ENCODE results near the gene GMDS. TPM values are rescaled to one million over a fixed set of nuclear protein-coding genes. Genes with fewer than 3 reads are reported as not detected.

GMDS gene
- total RNA-seq, 1 experiment from 2014 or later = 27.6 TPM

DNA sequence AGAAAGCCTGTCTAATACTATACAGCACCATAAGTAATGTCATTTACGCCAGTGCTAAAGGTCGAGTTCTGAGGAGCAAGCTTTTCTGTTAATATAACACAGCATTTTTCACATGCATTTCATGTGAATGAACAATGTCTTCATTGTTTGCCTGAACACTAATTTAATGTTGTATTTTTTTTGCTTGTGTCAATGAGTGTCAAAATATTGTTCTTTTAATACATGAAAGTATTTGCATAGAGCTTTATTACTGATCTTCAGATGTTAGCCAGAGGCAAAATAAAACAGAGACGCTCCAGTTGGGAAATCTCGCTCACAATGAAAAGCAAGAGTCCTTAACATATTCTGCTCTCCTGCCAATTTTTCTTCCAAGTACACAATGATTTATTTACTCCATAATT, 483.9 kb downstream of the GMDS start:
- Histone ChIP-seq H3K79me2 (ENCODE audit: insufficient read depth, low read length) (no peaks in the 10 kb centered on the region), H2BK120ac (ENCODE audit: low read depth, low read length, poor library complexity, severe bottlenecking) (no peak overlapping the region), H2AFZ (ENCODE audit: low read length) (no peak overlapping the region), H3K18ac (ENCODE audit: insufficient read length, low read depth, low read length) (no peak overlapping the region), H3K4me1 (ENCODE audit: insufficient read depth, low read length) (no peaks in the 10 kb centered on the region), H3K27ac (ENCODE audit: insufficient read length, low read depth, low read length) (no peak overlapping the region), H2BK12ac (ENCODE audit: insufficient read length, low read depth, low read length) (no peak overlapping the region), H3K23ac (ENCODE audit: insufficient read length, low read depth, low read length) (no peak overlapping the region), H2BK5ac (ENCODE audit: insufficient read length, low read length) (no peak overlapping the region), H3K4me2 (ENCODE audit: insufficient read depth, insufficient read length, low read length) (no peak overlapping the region), H4K8ac (replicated peaks; ENCODE audit: insufficient read length, low read depth, low read length) (no peak overlapping the region), H4K20me1 (ENCODE audit: control insufficient read depth, insufficient read depth, insufficient read length) (no peaks in the 10 kb centered on the region), H3K23me2 (ENCODE audit: insufficient read length, low read depth, low read length, poor library complexity, severe bottlenecking) (no peaks in the 10 kb centered on the region), H3K4ac (ENCODE audit: low read depth, low read length) (no peak overlapping the region), H3T11ph (ENCODE audit: low read length) (no peak overlapping the region), H3K9ac (ENCODE audit: extremely low read depth, insufficient read length, low read length) (no peak overlapping the region), H4K91ac (ENCODE audit: insufficient read length, low read depth, low read length) (no peak overlapping the region), H2AK5ac (ENCODE audit: insufficient read length, low read length) (no peak overlapping the region), H3K27me3 (ENCODE audit: insufficient read depth, low read length) (no peaks in the 10 kb centered on the region), H2BK20ac (ENCODE audit: low read depth, low read length, poor library complexity, severe bottlenecking) (no peak overlapping the region), H4K5ac (ENCODE audit: insufficient read length, low read depth, low read length) (no peak overlapping the region), H3K79me1 (ENCODE audit: insufficient read depth, low read depth, low read length, poor library complexity, severe bottlenecking) (no peaks in the 10 kb centered on the region), H3K56ac (ENCODE audit: insufficient read length, low read depth, low read length) (no peak overlapping the region), H3K14ac (ENCODE audit: insufficient read depth, low read length) (no peak overlapping the region), H2BK15ac (ENCODE audit: low read depth, low read length) (no peak overlapping the region), H3K9me3 (ENCODE audit: control insufficient read depth, low read depth, low read length) (no peaks in the 10 kb centered on the region)
- no peak for DNase-seq
- Mint-ChIP-seq H3K9me3 (no peaks in the 10 kb centered on the region), H3K4me1 (no peaks in the 10 kb centered on the region; a peak in 1 of 4 replicates), H3K4me3 (no peak overlapping the region), H3K27ac (no peak overlapping the region), H3K36me3 (ENCODE audit: insufficient read depth in 1 of 3, low read depth in 3 of 3) (no peaks in the 10 kb centered on the region), H3K27me3 (ENCODE audit: low read depth) (no peaks in the 10 kb centered on the region; the same call in 1 of the 2 replicates)
- no CpG with 5 or more reads among the region's 4 CpGs for WGBS (ENCODE audit: extremely low coverage, insufficient read length, low lambda C conversion rate)
- TF ChIP-seq, protein P1, sequence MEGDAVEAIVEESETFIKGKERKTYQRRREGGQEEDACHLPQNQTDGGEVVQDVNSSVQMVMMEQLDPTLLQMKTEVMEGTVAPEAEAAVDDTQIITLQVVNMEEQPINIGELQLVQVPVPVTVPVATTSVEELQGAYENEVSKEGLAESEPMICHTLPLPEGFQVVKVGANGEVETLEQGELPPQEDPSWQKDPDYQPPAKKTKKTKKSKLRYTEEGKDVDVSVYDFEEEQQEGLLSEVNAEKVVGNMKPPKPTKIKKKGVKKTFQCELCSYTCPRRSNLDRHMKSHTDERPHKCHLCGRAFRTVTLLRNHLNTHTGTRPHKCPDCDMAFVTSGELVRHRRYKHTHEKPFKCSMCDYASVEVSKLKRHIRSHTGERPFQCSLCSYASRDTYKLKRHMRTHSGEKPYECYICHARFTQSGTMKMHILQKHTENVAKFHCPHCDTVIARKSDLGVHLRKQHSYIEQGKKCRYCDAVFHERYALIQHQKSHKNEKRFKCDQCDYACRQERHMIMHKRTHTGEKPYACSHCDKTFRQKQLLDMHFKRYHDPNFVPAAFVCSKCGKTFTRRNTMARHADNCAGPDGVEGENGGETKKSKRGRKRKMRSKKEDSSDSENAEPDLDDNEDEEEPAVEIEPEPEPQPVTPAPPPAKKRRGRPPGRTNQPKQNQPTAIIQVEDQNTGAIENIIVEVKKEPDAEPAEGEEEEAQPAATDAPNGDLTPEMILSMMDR (conservative IDR thresholded peaks at IDR 0.05) = no peak
